Ovary (tissue), 3 donors: ENCODE measurements around the gene SPRR1A.

ENCODE experiments used
- POLR2A ChIP-seq: fragments of 450-650 bp; IDR thresholded peaks from one replicate; pipeline ENCODE4 v1.6.1; 2017; ENCODE audit warnings: antibody characterized with exemption, mild to moderate bottlenecking, moderate library complexity
- TF ChIP-seq, protein P1 (sequence below), 3 donors: fragments of 450-650 bp in 2 of 3; fragments of 200-600 bp in 1 of 3; IDR thresholded peaks; one replicate each; pipeline versions ENCODE4 v1.5.1 to v1.8.0; 2016 to 2022; ENCODE audit warnings: antibody characterized with exemption in 3 of 3, mild to moderate bottlenecking in 1 of 3
- donor health status: DM: no; HTN: no; CAD: no.

DNA sequence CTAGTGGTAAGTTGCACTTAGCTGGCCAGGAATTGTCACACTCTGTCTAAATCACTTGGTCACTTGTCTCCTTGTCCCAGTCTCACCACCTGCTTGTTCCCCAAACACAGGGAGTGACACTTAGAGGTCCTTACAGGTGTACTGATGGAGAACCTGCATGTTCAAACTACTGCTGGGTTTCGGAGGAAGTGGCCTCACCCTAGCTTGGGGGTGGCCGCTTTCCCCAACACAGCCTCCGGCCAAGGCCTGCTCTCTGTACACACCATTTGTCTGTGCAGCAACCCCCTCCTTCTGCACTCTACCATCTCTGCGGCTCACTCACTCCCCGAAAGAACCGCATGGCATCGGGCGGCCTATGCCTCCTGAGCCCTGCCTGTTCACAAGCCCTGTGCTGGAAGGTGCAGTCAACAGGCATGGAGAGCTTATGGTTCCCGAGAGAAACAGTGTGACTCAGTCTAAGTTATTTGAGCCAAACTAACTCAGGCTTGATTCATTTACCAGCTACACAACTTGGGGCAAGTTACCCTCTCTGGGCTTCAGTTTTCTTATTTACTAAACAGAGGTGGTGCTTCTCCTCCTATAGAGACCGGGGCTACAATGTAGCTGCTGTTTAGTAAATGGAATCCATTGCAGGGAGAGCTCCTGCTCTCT lies 24.0 kb upstream of the SPRR1A start:
- TF ChIP-seq, protein P1, sequence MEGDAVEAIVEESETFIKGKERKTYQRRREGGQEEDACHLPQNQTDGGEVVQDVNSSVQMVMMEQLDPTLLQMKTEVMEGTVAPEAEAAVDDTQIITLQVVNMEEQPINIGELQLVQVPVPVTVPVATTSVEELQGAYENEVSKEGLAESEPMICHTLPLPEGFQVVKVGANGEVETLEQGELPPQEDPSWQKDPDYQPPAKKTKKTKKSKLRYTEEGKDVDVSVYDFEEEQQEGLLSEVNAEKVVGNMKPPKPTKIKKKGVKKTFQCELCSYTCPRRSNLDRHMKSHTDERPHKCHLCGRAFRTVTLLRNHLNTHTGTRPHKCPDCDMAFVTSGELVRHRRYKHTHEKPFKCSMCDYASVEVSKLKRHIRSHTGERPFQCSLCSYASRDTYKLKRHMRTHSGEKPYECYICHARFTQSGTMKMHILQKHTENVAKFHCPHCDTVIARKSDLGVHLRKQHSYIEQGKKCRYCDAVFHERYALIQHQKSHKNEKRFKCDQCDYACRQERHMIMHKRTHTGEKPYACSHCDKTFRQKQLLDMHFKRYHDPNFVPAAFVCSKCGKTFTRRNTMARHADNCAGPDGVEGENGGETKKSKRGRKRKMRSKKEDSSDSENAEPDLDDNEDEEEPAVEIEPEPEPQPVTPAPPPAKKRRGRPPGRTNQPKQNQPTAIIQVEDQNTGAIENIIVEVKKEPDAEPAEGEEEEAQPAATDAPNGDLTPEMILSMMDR (IDR thresholded peaks at IDR 0.05): no peak
- TF ChIP-seq POLR2A: no peak
